ENCODE data around the gene TMSB4X.

- no peak for TF ChIP-seq ZNF274 (IDR thresholded peaks at IDR 0.05; ENCODE audit: low read depth, low read length)
- no peak for TF ChIP-seq YY1 (IDR thresholded peaks at IDR 0.05; ENCODE audit: insufficient read depth, insufficient read length)
Measured at GRCh38 chrX:13005661-13006473, 31.0 kb downstream of the TMSB4X start.

Data from NT2/D1 (cell line).